ENCODE measurements around the gene COX6B2. TPM values are rescaled to one million over a fixed set of nuclear protein-coding genes. Genes with fewer than 3 reads are reported as not detected.

The COX6B2 gene
- total and polyA plus RNA-seq, 2 donors (not counting 3 experiments of a cell fraction or from before 2014, with no cell fraction given), result not detected

- H4K20me1 ChIP-seq (replicated peaks; ENCODE audit: control insufficient read depth, extremely low read depth, insufficient read depth, low read length), result no peaks in the 10 kb centered on the region
- dilution Hi-C loops (cut with MboI; ENCODE audit: extremely low pct_ligation_motif_present, low sequenced_read_pairs) (no loop called here), intact Hi-C loops (cut with micrococcal nuclease) (no loop called here)
- DNase-seq (ENCODE audit: low read depth, low spot score) (no peak), FAIRE-seq (no peak)
- no peak overlapping the region for H2AFZ ChIP-seq (ENCODE audit: low read depth, low read length)
- H3K36me3 ChIP-seq (ENCODE audit: control insufficient read depth in 2 of 2, extremely low read depth in 1 of 2, insufficient read depth in 2 of 2, low read length in 2 of 2), result no peaks in the 10 kb centered on the region
- no TSS peak for BruUV-seq (replicated peaks)
- no peaks in the 10 kb centered on the region for H3K9me1 ChIP-seq (replicated peaks; ENCODE audit: control insufficient read depth, extremely low read depth, insufficient read depth, low read length)
- ChIA-PET CTCF (interaction anchor here (1.9 to 3.0 kb wide), 4 partner anchors 11 to 97 kb away, joined by 5 to 17 read pairs (median 8); partner anchors contain the start of gene KMT5C), POLR2A (interaction anchor here (0.6 kb wide), 1 partner anchor 62 kb away, joined by 7 read pairs; no protein-coding TSS in a partner anchor)
- peaks cover 0 to 2% of the 10 kb centered on the region in 2 experiments for H3K27me3 ChIP-seq (ENCODE audit: control insufficient read depth in 2 of 2, insufficient read depth in 2 of 2, low read length in 2 of 2)
- no peaks in the 10 kb centered on the region for H3K79me2 ChIP-seq (ENCODE audit: control insufficient read depth, insufficient read depth, low read length)
- no peak overlapping the region for H3K4me3 ChIP-seq (replicated peaks in 1 of 3; ENCODE audit: insufficient read depth in 1 of 3, low read depth in 1 of 3, low read length in 3 of 3)
- H3K27ac ChIP-seq (ENCODE audit: insufficient read depth, low read depth, low read length), result no peak overlapping the region
- TF ChIP-seq, protein P1, sequence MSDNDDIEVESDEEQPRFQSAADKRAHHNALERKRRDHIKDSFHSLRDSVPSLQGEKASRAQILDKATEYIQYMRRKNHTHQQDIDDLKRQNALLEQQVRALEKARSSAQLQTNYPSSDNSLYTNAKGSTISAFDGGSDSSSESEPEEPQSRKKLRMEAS (IDR thresholded peaks at IDR 0.05; ENCODE audit: insufficient read depth, insufficient read length), result no peak
- TF ChIP-seq EZH2 (IDR thresholded peaks at IDR 0.05; ENCODE audit: borderline replicate concordance, low read depth, low read length, severe bottlenecking), result no peak
- no peaks in the 10 kb centered on the region for H3K4me1 ChIP-seq (ENCODE audit: control insufficient read depth, extremely low read depth, insufficient read depth, low read length)
- no peaks in the 10 kb centered on the region for H3K9me3 ChIP-seq (replicated peaks; ENCODE audit: control insufficient read depth, insufficient read depth, low read length)
- no peak overlapping the region for H3K9ac ChIP-seq (replicated peaks; ENCODE audit: extremely low read depth, insufficient read depth, low read length)
- H3K4me2 ChIP-seq (ENCODE audit: insufficient read depth, low read length), result no peak overlapping the region
Measured at GRCh38 chr19:55321466-55322137, 32.9 kb downstream of the COX6B2 start.

GRCh38 chr19:55320844-55321419 lies 33.6 kb downstream of the COX6B2 start:
- Histone ChIP-seq H3K4me3 (replicated peaks in 1 of 3; ENCODE audit: insufficient read depth in 1 of 3, low read depth in 1 of 3, low read length in 3 of 3) (no peak overlapping the region), H3K27ac (ENCODE audit: insufficient read depth, low read depth, low read length) (no peak overlapping the region), H3K4me2 (ENCODE audit: insufficient read depth, low read length) (no peak overlapping the region), H4K20me1 (replicated peaks; ENCODE audit: control insufficient read depth, extremely low read depth, insufficient read depth, low read length) (no peaks in the 10 kb centered on the region), H3K36me3 (ENCODE audit: control insufficient read depth in 2 of 2, extremely low read depth in 1 of 2, insufficient read depth in 2 of 2, low read length in 2 of 2) (no peaks in the 10 kb centered on the region), H3K4me1 (ENCODE audit: control insufficient read depth, extremely low read depth, insufficient read depth, low read length) (no peaks in the 10 kb centered on the region), H3K9me3 (replicated peaks; ENCODE audit: control insufficient read depth, insufficient read depth, low read length) (no peaks in the 10 kb centered on the region), H3K79me2 (ENCODE audit: control insufficient read depth, insufficient read depth, low read length) (no peaks in the 10 kb centered on the region), H2AFZ (ENCODE audit: low read depth, low read length) (no peak overlapping the region), H3K27me3 (ENCODE audit: control insufficient read depth in 2 of 2, insufficient read depth in 2 of 2, low read length in 2 of 2) (peaks cover 0 to 2% of the 10 kb centered on the region in 2 experiments), H3K9ac (replicated peaks; ENCODE audit: extremely low read depth, insufficient read depth, low read length) (no peak overlapping the region), H3K9me1 (replicated peaks; ENCODE audit: control insufficient read depth, extremely low read depth, insufficient read depth, low read length) (no peaks in the 10 kb centered on the region)
- intact Hi-C loops (cut with micrococcal nuclease) (no loop called here), dilution Hi-C loops (cut with MboI; ENCODE audit: extremely low pct_ligation_motif_present, low sequenced_read_pairs) (no loop called here)
- FAIRE-seq (no peak), DNase-seq (ENCODE audit: low read depth, low spot score) (no peak)
- no TSS peak for BruUV-seq (replicated peaks)
- ChIA-PET POLR2A (interaction anchor here (0.6 kb wide), 1 partner anchor 61 kb away, joined by 7 read pairs; no protein-coding TSS in a partner anchor), CTCF (interaction anchor here (1.0 to 3.0 kb wide), 5 partner anchors 12 to 97 kb away, joined by 3 to 17 read pairs (median 6); partner anchors contain the start of gene KMT5C)
- no peak for TF ChIP-seq JUN (IDR thresholded peaks at IDR 0.05; ENCODE audit: borderline replicate concordance, insufficient read depth, insufficient read length, low read depth)
- TF ChIP-seq MYC (IDR thresholded peaks at IDR 0.05; ENCODE audit: low read depth, low read length), result no peak
- TF ChIP-seq FOS (IDR thresholded peaks at IDR 0.05; ENCODE audit: borderline replicate concordance, insufficient read depth, low read length), result no peak
- no peak for TF ChIP-seq POLR2A (IDR thresholded peaks at IDR 0.05; ENCODE audit: low read depth, low read length)
- TF ChIP-seq POLR2AphosphoS5 (IDR thresholded peaks at IDR 0.05; ENCODE audit: insufficient read depth, low read depth, low read length), result no peak
- TF ChIP-seq, protein P1 (IDR thresholded peaks at IDR 0.05; ENCODE audit: insufficient read depth, insufficient read length), result no peak
- TF ChIP-seq GATA2 (IDR thresholded peaks at IDR 0.05; ENCODE audit: insufficient read depth, insufficient read length, low read depth, low read length), result no peak
- TF ChIP-seq CTCF (IDR thresholded peaks at IDR 0.05; ENCODE audit: extremely low read depth in 1 of 2, insufficient read depth in 1 of 2, low read depth in 1 of 2, low read length in 2 of 2), result no peak
- TF ChIP-seq EZH2 (IDR thresholded peaks at IDR 0.05; ENCODE audit: borderline replicate concordance, low read depth, low read length, severe bottlenecking), result no peak
